H1 (cell line): Measurements from ENCODE around the gene PGA5. TPM values are rescaled to one million over a fixed set of nuclear protein-coding genes. Genes with fewer than 3 reads are reported as not detected.

Experiments used
- ASH2L ChIP-seq: fragments of 200-600, 300-600 bp; sonication (generic); IDR thresholded peaks from one replicate; pipeline ENCODE4 v1.7.1; 2017; ENCODE audit warnings: low read length
- CTBP2 ChIP-seq: IDR thresholded peaks from 2 replicates; pipeline ENCODE4 v1.7.0; 2011; ENCODE audit warnings: borderline replicate concordance, mild to moderate bottlenecking, moderate library complexity, mixed read lengths, low read length; ENCODE audit not compliant: insufficient read depth, insufficient read length
- FOSL1 ChIP-seq: IDR thresholded peaks from 2 replicates; pipeline ENCODE4 v1.6.1; 2011; ENCODE audit warnings: mild to moderate bottlenecking, low read depth, low read length, moderate library complexity; ENCODE audit not compliant: insufficient read depth
- JUN ChIP-seq: IDR thresholded peaks from 2 replicates; pipeline ENCODE4 v1.6.1; 2011; ENCODE audit warnings: low read depth, mild to moderate bottlenecking, improper control_type of control experiment, low read length
- MAFK ChIP-seq: IDR thresholded peaks from 2 replicates; pipeline ENCODE4 v1.6.1; 2012; ENCODE audit warnings: low read depth, mild to moderate bottlenecking, improper control_type of control experiment, low read length
- POLR2A ChIP-seq, 2 experiments: IDR thresholded peaks; 1 replicate in 1 of 2; 2 replicates in 1 of 2; pipeline ENCODE4 v1.6.1; 2011; ENCODE audit warnings: low read depth in 2 of 2, low read length in 2 of 2, mild to moderate bottlenecking in 2 of 2; ENCODE audit errors: control extremely low read depth in 1 of 2
- SRF ChIP-seq: IDR thresholded peaks from 2 replicates; pipeline ENCODE4 v1.6.1; 2011; ENCODE audit warnings: mild to moderate bottlenecking, low read depth, low read length, moderate library complexity
- polyA plus RNA-seq, 7 experiments: library from polyadenylated mRNA; depleted of rRNA in 3 of 7; stranded (reverse) in 5 of 7; unstranded in 2 of 7; fragments of >200 nt in 5 of 7; fragments of 200-250 nt in 2 of 7; gene quantifications; 1 replicate in 5 of 7; 2 replicates in 1 of 7; 4 replicates in 1 of 7; pipeline versions ENCODE4 v1.2.1 to v1.2.3, GENCODE V29; 2011 to 2013; ENCODE audit warnings: missing spikeins in 2 of 7, mixed read lengths in 2 of 7
- total RNA-seq: library from RNA; stranded (reverse); fragmentation: NEBNext Ultra II Directional; extraction: Animal tissue kit (Norgen Biotek cat#: 25700); gene quantifications from 2 replicates; pipeline ENCODE4 v1.2.1, GENCODE V29; 2021

Gene PGA5
- total and polyA plus RNA-seq, 2 of the 8 experiments (the other 6 are each of a cell fraction or from before 2014, with no cell fraction given) = 0.67 to 2.0 TPM

- TF ChIP-seq MAFK (no peak), CTBP2 (no peak), FOSL1 (no peak), SRF (no peak), POLR2A (IDR thresholded peaks at IDR 0.05; ENCODE audit: control extremely low read depth in 1 of 2, low read depth in 2 of 2, low read length in 2 of 2) (no peak), JUN (no peak), ASH2L (no peak)
- TF ChIP-seq, all 59 proteins: peak for 0
These were observed 57.8 kb downstream of the PGA5 start (continued) for GRCh38 chr11:61298663-61299244.

Other genes with a start within 250 kb of the PGA5 start
- gene CD5, start 138.7 kb upstream of the PGA5 start, total RNA-seq = not detected in 2 replicates
- gene CD5, start 138.7 kb upstream of the PGA5 start, polyA plus RNA-seq (2011; rRNA removed) = not detected in 2 replicates
- gene VPS37C, start 79.7 kb upstream of the PGA5 start, total RNA-seq = 18.0 and 21.0 TPM in 2 replicates
- gene VPS37C, start 79.7 kb upstream of the PGA5 start, polyA plus RNA-seq (2011; rRNA removed) = 12.9 and 15.4 TPM in 2 replicates
- not detected in 2 replicates for gene PGA3, start 37.7 kb upstream of the PGA5 start, total RNA-seq
- 0.20 TPM in 1 of 2 replicates, not detected in the other for gene PGA3, start 37.7 kb upstream of the PGA5 start, polyA plus RNA-seq (2011; rRNA removed)
- gene PGA4, start 18.8 kb upstream of the PGA5 start, total RNA-seq = not detected in 2 replicates
- gene PGA4, start 18.8 kb upstream of the PGA5 start, polyA plus RNA-seq (2011; rRNA removed) = 1.3 and 2.0 TPM in 2 replicates
- 12.3 and 14.5 TPM in 2 replicates for gene VWCE, start 54.1 kb downstream of the PGA5 start, total RNA-seq
- 9.5 and 16.8 TPM in 2 replicates for gene VWCE, start 54.1 kb downstream of the PGA5 start, polyA plus RNA-seq (2011; rRNA removed)
- 275 and 283 TPM in 2 replicates for gene DDB1, start 91.9 kb downstream of the PGA5 start, total RNA-seq
- 239 and 306 TPM in 2 replicates for gene DDB1, start 91.9 kb downstream of the PGA5 start, polyA plus RNA-seq (2011; rRNA removed)
- 53.5 and 56.0 TPM in 2 replicates for gene TKFC, start 92.1 kb downstream of the PGA5 start, total RNA-seq
- 55.0 and 84.1 TPM in 2 replicates for gene TKFC, start 92.1 kb downstream of the PGA5 start, polyA plus RNA-seq (2011; rRNA removed)
- 29.6 and 32.5 TPM in 2 replicates for gene CYB561A3, start 120.7 kb downstream of the PGA5 start, total RNA-seq
- 41.2 and 58.0 TPM in 2 replicates for gene CYB561A3, start 120.7 kb downstream of the PGA5 start, polyA plus RNA-seq (2011; rRNA removed)
- 32.9 and 35.3 TPM in 2 replicates for gene TMEM138, start 121.2 kb downstream of the PGA5 start, total RNA-seq
- gene TMEM138, start 121.2 kb downstream of the PGA5 start, polyA plus RNA-seq (2011; rRNA removed) = 48.6 and 59.0 TPM in 2 replicates
- 20.7 and 24.3 TPM in 2 replicates for gene TMEM216, start 151.4 kb downstream of the PGA5 start, total RNA-seq
- gene TMEM216, start 151.4 kb downstream of the PGA5 start, polyA plus RNA-seq (2011; rRNA removed) = 71.3 and 103 TPM in 2 replicates
- gene CPSF7, start 188.8 kb downstream of the PGA5 start, total RNA-seq = 95.9 and 96.7 TPM in 2 replicates
- gene CPSF7, start 188.8 kb downstream of the PGA5 start, polyA plus RNA-seq (2011; rRNA removed) = 122 and 192 TPM in 2 replicates
- 41.0 and 44.8 TPM in 2 replicates for gene SDHAF2, start 188.9 kb downstream of the PGA5 start, total RNA-seq
- 81.1 and 114 TPM in 2 replicates for gene SDHAF2, start 188.9 kb downstream of the PGA5 start, polyA plus RNA-seq (2011; rRNA removed)